SK-N-SH treated with all-trans-retinoic acid at 6 μM for 48 hours (cell line): ENCODE results near the gene BLNK.

Experiments used
- ATAC-seq: fragments of 200-7000 bp; cut with Tn5 transposase; 3 replicates; pipeline ENCODE4 v1.9.1; 2020; ENCODE audit warnings: mild to moderate bottlenecking, moderate library complexity
- ARNTL ChIP-seq: fragments of 450-650 bp; formaldehyde crosslinking; IDR thresholded peaks from 2 replicates; pipeline ENCODE4 v1.5.0; 2020; ENCODE audit warnings: low read depth, mild to moderate bottlenecking, moderate library complexity, borderline replicate concordance
- BACH2 ChIP-seq: fragments of 250-450 bp; sonication (Bioruptor Pico); IDR thresholded peaks from 2 replicates; pipeline ENCODE4 v1.9.0; 2021; ENCODE audit warnings: mild to moderate bottlenecking, borderline replicate concordance
- CSDC2 ChIP-seq: fragments of 250-450 bp; sonication (Bioruptor Pico); IDR thresholded peaks from 2 replicates; pipeline ENCODE4 v1.5.0; 2020; ENCODE audit warnings: mild to moderate bottlenecking, moderate library complexity
- ESRRG ChIP-seq: fragments of 250-450 bp; sonication (Bioruptor Pico); IDR thresholded peaks from 2 replicates; pipeline ENCODE4 v1.6.1; 2021; ENCODE audit warnings: mild to moderate bottlenecking
- GLIS3 ChIP-seq: fragments of 250-450 bp; sonication (Bioruptor Pico); IDR thresholded peaks from 2 replicates; pipeline ENCODE4 v1.5.0; 2020; ENCODE audit warnings: mild to moderate bottlenecking, moderate library complexity
- ISL1 ChIP-seq: fragments of 250-450 bp; sonication (Bioruptor Pico); IDR thresholded peaks from 2 replicates; pipeline ENCODE4 v2.1.2; 2022; ENCODE audit warnings: mild to moderate bottlenecking, moderate library complexity
- OSR1 ChIP-seq: fragments of 250-450 bp; sonication (Bioruptor Pico); IDR thresholded peaks from 2 replicates; pipeline ENCODE4 v1.8.0; 2022; ENCODE audit warnings: moderate library complexity, mild to moderate bottlenecking, inconsistent platforms
- PATZ1 ChIP-seq: fragments of 250-450 bp; sonication (Bioruptor Pico); IDR thresholded peaks from 2 replicates; pipeline ENCODE4 v1.8.0; 2020; ENCODE audit warnings: mild to moderate bottlenecking, moderate library complexity, borderline replicate concordance
- POU6F1 ChIP-seq: fragments of 250-450 bp; sonication (Bioruptor Pico); IDR thresholded peaks from 2 replicates; pipeline ENCODE4 v1.8.0; 2021; ENCODE audit warnings: low read depth, mild to moderate bottlenecking, moderate library complexity, borderline replicate concordance
- PPARA ChIP-seq: fragments of 250-450 bp; sonication (Bioruptor Pico); IDR thresholded peaks from 2 replicates; pipeline ENCODE4 v1.5.0; 2020; ENCODE audit warnings: mild to moderate bottlenecking, borderline replicate concordance
- RARB ChIP-seq: fragments of 250-450 bp; sonication (Bioruptor Pico); IDR thresholded peaks from 2 replicates; pipeline ENCODE4 v1.8.0; 2021; ENCODE audit warnings: mild to moderate bottlenecking, moderate library complexity
- SNAI2 ChIP-seq: fragments of 250-450 bp; sonication (Bioruptor Pico); IDR thresholded peaks from 2 replicates; pipeline ENCODE4 v1.5.0; 2020; ENCODE audit warnings: mild to moderate bottlenecking, moderate library complexity
- TCF4 ChIP-seq: fragments of 250-450 bp; sonication (Bioruptor Pico); IDR thresholded peaks from 2 replicates; pipeline ENCODE4 v1.8.0; 2021; ENCODE audit warnings: mild to moderate bottlenecking, moderate library complexity, borderline replicate concordance
- TOX ChIP-seq: fragments of 250-450 bp; sonication (Bioruptor Pico); IDR thresholded peaks from 2 replicates; pipeline ENCODE4 v1.8.0; 2021; ENCODE audit warnings: mild to moderate bottlenecking, moderate library complexity, borderline replicate concordance
- TSHZ2 ChIP-seq: fragments of 250-450 bp; sonication (Bioruptor Pico); IDR thresholded peaks from 2 replicates; pipeline ENCODE4 v1.5.0; 2020; ENCODE audit warnings: mild to moderate bottlenecking, moderate library complexity
- ZC3H10 ChIP-seq: fragments of 250-450 bp; sonication (Bioruptor Pico); IDR thresholded peaks from 2 replicates; pipeline ENCODE4 v1.5.1; 2021; ENCODE audit warnings: mild to moderate bottlenecking, moderate library complexity
- ZFP3 ChIP-seq: fragments of 250-450 bp; sonication (Bioruptor Pico); IDR thresholded peaks from 2 replicates; pipeline ENCODE4 v1.5.0; 2020; ENCODE audit warnings: mild to moderate bottlenecking, moderate library complexity
- ZFP30 ChIP-seq: fragments of 450-650 bp; formaldehyde crosslinking; IDR thresholded peaks from 2 replicates; pipeline ENCODE4 v1.5.0; 2022; ENCODE audit warnings: mild to moderate bottlenecking, moderate library complexity
- ZNF565 ChIP-seq: fragments of 450-650 bp; formaldehyde crosslinking; conservative IDR thresholded peaks from 2 replicates; pipeline ENCODE4 v1.5.0; 2020; ENCODE audit warnings: low read depth, mild to moderate bottlenecking, moderate library complexity
- ZNF8 ChIP-seq: fragments of 450-650 bp; formaldehyde crosslinking; IDR thresholded peaks from 2 replicates; pipeline ENCODE4 v1.5.0; 2020; ENCODE audit warnings: mild to moderate bottlenecking, moderate library complexity
- TF ChIP-seq, protein P1 (sequence below): fragments of 250-450 bp; sonication (Bioruptor Pico); IDR thresholded peaks from 2 replicates; pipeline ENCODE4 v1.5.1; 2021; ENCODE audit warnings: mild to moderate bottlenecking, moderate library complexity
- TF ChIP-seq, protein P2 (sequence below): fragments of 250-450 bp; sonication (Bioruptor Pico); IDR thresholded peaks from 2 replicates; pipeline ENCODE4 v1.5.1; 2020; ENCODE audit warnings: low read depth, mild to moderate bottlenecking, moderate library complexity

The BLNK gene

GRCh38 chr10:96288151-96288621 is 16.8 kb upstream of the BLNK start:
- no peak for ATAC-seq
- TF ChIP-seq ARNTL (CRISPR knock-in tag) = no peak
- no peak for TF ChIP-seq TCF4 (CRISPR knock-in tag)
- no peak for TF ChIP-seq PATZ1 (CRISPR knock-in tag)
- TF ChIP-seq ESRRG = no peak

DNA sequence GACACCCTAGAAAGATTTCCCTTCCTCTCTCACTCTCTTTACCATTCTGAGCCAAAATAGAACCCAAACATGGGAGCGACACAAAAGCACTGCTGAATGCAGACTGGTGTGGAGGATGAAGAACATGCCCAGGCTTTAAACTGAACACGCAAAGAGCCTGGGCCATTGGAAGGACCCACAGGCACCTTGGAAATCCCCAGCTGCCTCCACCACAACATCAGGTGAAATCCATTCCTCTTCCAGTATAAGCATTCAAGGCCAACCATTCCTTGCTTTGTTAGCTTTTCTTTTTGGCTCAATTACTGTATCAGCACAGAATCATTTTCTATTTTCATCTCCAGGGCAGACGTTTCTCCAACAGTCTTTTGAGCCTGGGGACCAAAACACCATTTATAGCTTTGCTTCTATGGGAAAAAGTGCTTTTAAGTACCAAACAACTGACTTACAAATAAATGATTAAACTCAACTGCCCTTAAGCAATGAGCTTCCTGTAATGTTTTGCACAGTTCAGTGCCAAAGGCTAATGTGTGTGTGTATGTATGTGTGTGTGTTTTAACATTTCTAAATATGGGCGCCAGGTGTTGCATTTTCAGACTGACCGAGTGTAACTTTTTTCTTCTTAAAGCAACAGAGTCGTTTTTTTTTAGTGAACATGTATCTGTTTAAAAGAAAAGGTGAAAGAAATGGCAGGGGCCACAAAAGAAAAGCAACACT is 16.2 kb upstream of the BLNK start:
- TF ChIP-seq ZC3H10 (CRISPR knock-in tag) = no peak
- TF ChIP-seq ARNTL (CRISPR knock-in tag) = no peak
- no peak for TF ChIP-seq ZFP3 (CRISPR knock-in tag)
- TF ChIP-seq ESRRG = no peak
- TF ChIP-seq CSDC2 (CRISPR knock-in tag) = no peak
- no peak for TF ChIP-seq BACH2 (CRISPR knock-in tag)
- TF ChIP-seq RARB (CRISPR knock-in tag) = no peak
- TF ChIP-seq OSR1 = no peak
- TF ChIP-seq, protein P1, sequence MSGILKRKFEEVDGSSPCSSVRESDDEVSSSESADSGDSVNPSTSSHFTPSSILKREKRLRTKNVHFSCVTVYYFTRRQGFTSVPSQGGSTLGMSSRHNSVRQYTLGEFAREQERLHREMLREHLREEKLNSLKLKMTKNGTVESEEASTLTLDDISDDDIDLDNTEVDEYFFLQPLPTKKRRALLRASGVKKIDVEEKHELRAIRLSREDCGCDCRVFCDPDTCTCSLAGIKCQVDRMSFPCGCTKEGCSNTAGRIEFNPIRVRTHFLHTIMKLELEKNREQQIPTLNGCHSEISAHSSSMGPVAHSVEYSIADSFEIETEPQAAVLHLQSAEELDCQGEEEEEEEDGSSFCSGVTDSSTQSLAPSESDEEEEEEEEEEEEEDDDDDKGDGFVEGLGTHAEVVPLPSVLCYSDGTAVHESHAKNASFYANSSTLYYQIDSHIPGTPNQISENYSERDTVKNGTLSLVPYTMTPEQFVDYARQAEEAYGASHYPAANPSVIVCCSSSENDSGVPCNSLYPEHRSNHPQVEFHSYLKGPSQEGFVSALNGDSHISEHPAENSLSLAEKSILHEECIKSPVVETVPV (CRISPR knock-in tag) = no peak
- no peak for TF ChIP-seq TOX (CRISPR knock-in tag)
- no peak for TF ChIP-seq TCF4 (CRISPR knock-in tag)
- no peak for TF ChIP-seq ZNF565 (CRISPR knock-in tag)
- no peak for TF ChIP-seq ISL1
- no peak for TF ChIP-seq ZNF8 (CRISPR knock-in tag)
- no peak for TF ChIP-seq GLIS3 (CRISPR knock-in tag)
- TF ChIP-seq SNAI2 (CRISPR knock-in tag) = no peak
- no peak for TF ChIP-seq PATZ1 (CRISPR knock-in tag)
- ATAC-seq = no peak

- no peak for TF ChIP-seq PATZ1 (CRISPR knock-in tag)
- TF ChIP-seq ZNF565 (CRISPR knock-in tag) = no peak
- TF ChIP-seq PPARA = no peak
- TF ChIP-seq TSHZ2 (CRISPR knock-in tag) = no peak
- no peak for TF ChIP-seq OSR1
- TF ChIP-seq ZFP30 (CRISPR knock-in tag) = no peak
- TF ChIP-seq POU6F1 (CRISPR knock-in tag) = no peak
- TF ChIP-seq, protein P2, sequence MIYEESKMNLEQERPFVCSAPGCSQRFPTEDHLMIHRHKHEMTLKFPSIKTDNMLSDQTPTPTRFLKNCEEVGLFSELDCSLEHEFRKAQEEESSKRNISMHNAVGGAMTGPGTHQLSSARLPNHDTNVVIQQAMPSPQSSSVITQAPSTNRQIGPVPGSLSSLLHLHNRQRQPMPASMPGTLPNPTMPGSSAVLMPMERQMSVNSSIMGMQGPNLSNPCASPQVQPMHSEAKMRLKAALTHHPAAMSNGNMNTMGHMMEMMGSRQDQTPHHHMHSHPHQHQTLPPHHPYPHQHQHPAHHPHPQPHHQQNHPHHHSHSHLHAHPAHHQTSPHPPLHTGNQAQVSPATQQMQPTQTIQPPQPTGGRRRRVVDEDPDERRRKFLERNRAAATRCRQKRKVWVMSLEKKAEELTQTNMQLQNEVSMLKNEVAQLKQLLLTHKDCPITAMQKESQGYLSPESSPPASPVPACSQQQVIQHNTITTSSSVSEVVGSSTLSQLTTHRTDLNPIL = no peak
- no peak for TF ChIP-seq GLIS3 (CRISPR knock-in tag)
- TF ChIP-seq BACH2 (CRISPR knock-in tag) = no peak
- TF ChIP-seq ZFP3 (CRISPR knock-in tag) = no peak
- TF ChIP-seq ZC3H10 (CRISPR knock-in tag) = no peak
- TF ChIP-seq ESRRG = no peak
- no peak for TF ChIP-seq ARNTL (CRISPR knock-in tag)
- no peak for TF ChIP-seq ZNF8 (CRISPR knock-in tag)
- TF ChIP-seq, all 23 proteins: peak for 0
- no peak for ATAC-seq
These were observed 14.0 kb upstream of the BLNK start for GRCh38 chr10:96285331-96285752.
